GDM1 (cell line): Measurements from ENCODE around the gene SLC6A4.
"Not testable (repeated sequence)": the region's sequence is repeated elsewhere in the genome, so short reads cannot be mapped to it uniquely, and the experiment has no call there.

Experiments used
- DNase-seq: peaks from one replicate; lab custom pipeline; 2025; lab: John Stamatoyannopoulos, UW

The SLC6A4 gene

DNA sequence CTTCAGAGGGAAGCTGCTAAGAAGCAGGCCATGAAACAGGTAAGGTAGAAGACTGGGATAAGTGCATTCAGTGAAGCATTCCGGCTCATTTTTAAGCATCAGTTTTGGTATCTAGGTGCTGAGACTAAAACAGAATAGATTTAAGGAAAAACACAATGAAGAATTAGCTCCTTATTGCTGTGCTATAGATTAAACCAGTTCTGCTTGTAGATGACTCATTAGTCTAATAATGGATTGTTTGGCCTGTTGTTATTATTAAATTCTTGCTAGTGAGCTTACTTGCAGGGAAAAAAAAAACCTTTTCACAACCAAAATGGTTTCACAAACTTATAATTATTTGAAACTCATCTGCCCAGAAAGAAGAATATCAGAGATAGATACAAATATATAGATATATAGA lies 62.9 kb downstream of the SLC6A4 start:
- DNase-seq, result no peak

GRCh38 chr17:30170415-30170987 lies 65.0 kb downstream of the SLC6A4 start:
- DNase-seq, result no peak

DNA sequence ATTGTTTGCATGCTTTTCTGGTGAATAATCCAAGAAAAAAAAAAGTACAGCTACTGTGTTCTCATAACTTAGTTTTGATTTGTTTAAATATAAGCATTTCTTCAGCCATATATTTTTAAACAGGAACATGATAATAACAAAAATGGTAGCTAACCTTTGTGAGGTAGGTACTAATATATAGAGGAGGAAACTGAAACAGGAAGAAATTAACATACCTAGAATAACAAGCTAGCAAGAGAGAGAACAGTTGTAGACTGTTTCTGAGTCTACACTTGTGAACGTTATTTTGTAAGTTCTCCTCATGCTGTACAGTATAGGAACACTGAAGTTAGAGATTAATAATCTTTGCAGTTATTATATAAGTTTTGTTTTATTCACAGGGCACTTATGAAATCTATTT lies 69.5 kb downstream of the SLC6A4 start:
- DNase-seq, result no peak

- no peak for DNase-seq
Measured at GRCh38 chr17:30165147-30165546, 70.3 kb downstream of the SLC6A4 start.

DNA sequence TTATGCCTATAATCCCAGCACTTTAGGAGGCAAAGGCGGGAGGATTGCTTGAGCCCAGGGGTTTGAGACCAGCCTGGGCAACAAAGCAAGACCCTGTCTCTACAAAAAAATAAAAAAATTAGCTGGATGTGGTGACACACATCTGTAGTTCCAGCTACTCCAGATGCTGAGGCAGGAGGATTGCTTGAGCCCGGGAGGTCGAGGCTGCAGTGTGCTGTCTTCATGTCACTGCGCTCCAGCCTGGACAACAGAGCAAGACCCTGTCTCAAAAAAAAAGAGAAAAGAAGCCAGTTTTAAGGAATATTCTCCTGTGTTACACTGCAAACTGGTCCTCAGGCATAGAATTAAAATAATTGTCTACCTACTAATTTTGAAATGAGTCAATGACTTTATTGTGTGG lies 71.0 kb downstream of the SLC6A4 start:
- no peak for DNase-seq

DNA sequence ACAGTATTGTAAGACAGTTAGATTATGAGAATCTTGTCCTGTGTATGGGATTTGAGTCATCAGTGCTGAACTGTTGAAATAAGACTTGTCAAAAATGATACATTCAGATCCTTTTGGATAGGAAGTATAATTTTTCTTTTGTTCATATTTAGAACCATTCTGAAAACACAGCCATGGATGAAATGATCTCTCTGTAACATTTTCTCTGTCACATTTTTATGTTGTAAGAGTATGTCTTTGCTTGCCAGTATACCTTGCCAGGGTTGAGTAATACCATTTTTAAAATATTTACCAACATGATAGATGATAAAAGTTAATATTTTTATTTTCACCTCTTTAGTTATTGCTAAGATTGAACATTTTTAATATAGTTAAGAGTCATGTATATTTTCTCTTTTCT lies 73.9 kb downstream of the SLC6A4 start:
- DNase-seq, result no peak

DNA sequence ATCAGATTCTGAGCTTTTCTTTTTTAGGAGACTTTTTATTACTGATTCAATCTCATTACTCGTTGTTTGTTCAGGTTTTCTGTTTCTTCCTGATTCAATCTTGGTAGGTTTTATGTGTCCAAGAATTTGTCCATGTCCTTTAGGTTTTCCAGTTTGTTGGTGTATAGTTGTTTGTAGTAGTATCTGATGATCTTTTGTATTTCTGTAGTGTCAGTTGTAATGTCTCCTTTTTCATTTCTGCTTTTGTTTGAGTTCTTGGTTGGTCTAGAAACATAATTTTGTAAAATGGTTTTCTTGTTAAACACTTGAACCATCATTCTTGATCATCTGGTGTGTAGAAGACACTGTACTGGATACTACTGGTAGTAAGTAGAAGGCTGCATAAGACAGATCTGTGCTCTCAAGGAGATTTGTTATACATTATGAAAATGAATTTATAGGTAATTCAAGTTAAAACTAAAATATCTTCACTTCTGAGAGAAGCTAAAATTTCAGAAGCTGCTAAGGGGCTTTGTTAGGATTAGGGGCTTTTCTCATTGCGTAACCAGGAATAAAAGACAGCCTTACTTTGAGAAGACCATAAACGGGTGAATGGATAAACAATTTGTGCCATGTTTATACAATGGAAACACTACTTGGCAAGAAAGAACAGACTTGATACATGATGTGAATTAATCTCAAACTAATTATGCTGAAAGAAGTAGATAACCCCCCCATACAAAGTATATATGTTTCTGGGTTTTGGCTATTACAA lies 74.9 kb downstream of the SLC6A4 start:
- no peak for DNase-seq

- no peak for DNase-seq
Measured at GRCh38 chr17:30158896-30159625, 76.4 kb downstream of the SLC6A4 start.

DNA sequence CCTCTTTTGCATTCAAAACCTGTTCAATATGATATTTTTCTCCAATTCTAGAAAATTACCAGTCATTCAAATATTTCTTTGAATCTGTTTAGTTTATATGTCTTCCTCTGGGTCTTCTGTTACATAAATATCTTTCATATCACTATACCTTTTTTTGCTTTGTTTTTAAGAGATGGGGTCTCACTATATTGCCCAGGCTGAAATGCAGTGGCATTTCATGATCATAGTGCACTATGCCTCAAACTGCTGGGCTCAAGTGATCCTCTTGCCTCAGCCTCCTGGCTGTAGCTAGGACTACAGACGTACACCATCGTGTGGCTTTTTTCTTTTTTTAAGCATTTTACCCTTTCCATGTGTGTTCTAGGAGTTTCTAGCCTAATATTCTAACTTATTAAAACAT lies 80.1 kb downstream of the SLC6A4 start:
- DNase-seq, result no peak

GRCh38 chr17:30153463-30153862 lies 82.0 kb downstream of the SLC6A4 start:
- DNase-seq, result no peak

- no peak for DNase-seq
Measured at GRCh38 chr17:30151471-30151870, 84.0 kb downstream of the SLC6A4 start.

- no peak for DNase-seq
Measured at GRCh38 chr17:30148376-30148775, 87.1 kb downstream of the SLC6A4 start.

GRCh38 chr17:30147860-30148259 lies 87.6 kb downstream of the SLC6A4 start:
- not testable (repeated sequence) for DNase-seq
